Measurements from ENCODE around the gene EIF1AX.
A peak's percentile ranks its signal among the peaks of the same experiment; 100 is the strongest.
"Not testable (repeated sequence)": the region's sequence is repeated elsewhere in the genome, so short reads cannot be mapped to it uniquely, and the experiment has no call there.

The EIF1AX gene

GRCh38 chrX:20139966-20140365 is 1.7 kb downstream of the EIF1AX start:
- peaks cover 11% of the 10 kb centered on the region for H3K36me3 Mint-ChIP-seq
- no peak overlapping the region for H3K27ac Mint-ChIP-seq
- H3K4me3 Mint-ChIP-seq = peak overlapping the region; percentile 92
- no peaks in the 10 kb centered on the region for H3K9me3 Mint-ChIP-seq
- no peaks in the 10 kb centered on the region for H3K27me3 Mint-ChIP-seq
- peaks cover 42% of the 10 kb centered on the region for H3K4me1 Mint-ChIP-seq

GRCh38 chrX:20135944-20136343 is 5.7 kb downstream of the EIF1AX start:
- Mint-ChIP-seq H3K27ac (peak overlapping the region; percentile 88), H3K36me3 (peaks cover 12% of the 10 kb centered on the region), H3K9me3 (no peaks in the 10 kb centered on the region), H3K4me3 (peak overlapping the region; percentile 49), H3K4me1 (peaks cover 28% of the 10 kb centered on the region), H3K27me3 (no peaks in the 10 kb centered on the region)

- no peak overlapping the region for H3K27ac Mint-ChIP-seq
- H3K4me1 Mint-ChIP-seq = peaks cover 15% of the 10 kb centered on the region
- H3K36me3 Mint-ChIP-seq = peaks cover 7% of the 10 kb centered on the region
- H3K4me3 Mint-ChIP-seq = no peak overlapping the region
- H3K27me3 Mint-ChIP-seq = no peaks in the 10 kb centered on the region
- H3K9me3 Mint-ChIP-seq = no peaks in the 10 kb centered on the region
These were observed 9.0 kb downstream of the EIF1AX start for GRCh38 chrX:20132666-20133065.

GRCh38 chrX:20130357-20130756 is 11.3 kb downstream of the EIF1AX start:
- Mint-ChIP-seq H3K4me1 (no peaks in the 10 kb centered on the region), H3K27ac (no peak overlapping the region), H3K36me3 (peaks cover 2% of the 10 kb centered on the region), H3K27me3 (no peaks in the 10 kb centered on the region), H3K9me3 (no peaks in the 10 kb centered on the region), H3K4me3 (no peak overlapping the region)

GRCh38 chrX:20129547-20129946 is 12.1 kb downstream of the EIF1AX start:
- Mint-ChIP-seq H3K4me1 (no peaks in the 10 kb centered on the region), H3K27me3 (no peaks in the 10 kb centered on the region), H3K4me3 (no peak overlapping the region), H3K36me3 (peaks cover 2% of the 10 kb centered on the region), H3K27ac (no peak overlapping the region), H3K9me3 (no peaks in the 10 kb centered on the region)

- H3K9me3 Mint-ChIP-seq = no peaks in the 10 kb centered on the region
- H3K4me1 Mint-ChIP-seq = no peaks in the 10 kb centered on the region
- H3K4me3 Mint-ChIP-seq = no peak overlapping the region
- H3K27me3 Mint-ChIP-seq = no peaks in the 10 kb centered on the region
- H3K36me3 Mint-ChIP-seq = peaks cover 2% of the 10 kb centered on the region
- H3K27ac Mint-ChIP-seq = no peak overlapping the region
These were observed 13.0 kb downstream of the EIF1AX start for GRCh38 chrX:20128670-20129069.

GRCh38 chrX:20127440-20127839 is 14.2 kb downstream of the EIF1AX start:
- not testable (repeated sequence) for H3K9me3 Mint-ChIP-seq, H3K4me3 Mint-ChIP-seq, H3K4me1 Mint-ChIP-seq, H3K27ac Mint-ChIP-seq, H3K36me3 Mint-ChIP-seq, H3K27me3 Mint-ChIP-seq

GRCh38 chrX:20126833-20127232 is 14.8 kb downstream of the EIF1AX start:
- not testable (repeated sequence) for H3K27me3 Mint-ChIP-seq, H3K36me3 Mint-ChIP-seq, H3K27ac Mint-ChIP-seq, H3K4me1 Mint-ChIP-seq, H3K9me3 Mint-ChIP-seq, H3K4me3 Mint-ChIP-seq

GRCh38 chrX:20124964-20125363 is 16.7 kb downstream of the EIF1AX start:
- Mint-ChIP-seq H3K4me1 (no peaks in the 10 kb centered on the region), H3K9me3 (no peaks in the 10 kb centered on the region), H3K27ac (no peak overlapping the region), H3K27me3 (no peaks in the 10 kb centered on the region), H3K4me3 (no peak overlapping the region), H3K36me3 (no peaks in the 10 kb centered on the region)

- H3K27ac Mint-ChIP-seq = no peak overlapping the region
- H3K9me3 Mint-ChIP-seq = no peaks in the 10 kb centered on the region
- no peaks in the 10 kb centered on the region for H3K36me3 Mint-ChIP-seq
- H3K4me1 Mint-ChIP-seq = peaks cover 5% of the 10 kb centered on the region
- H3K4me3 Mint-ChIP-seq = no peak overlapping the region
- H3K27me3 Mint-ChIP-seq = peaks cover 6% of the 10 kb centered on the region
These were observed 23.4 kb downstream of the EIF1AX start for GRCh38 chrX:20118065-20118824.

GRCh38 chrX:20116577-20117240 is 24.9 kb downstream of the EIF1AX start, which contains the start of gene MAP7D2:
Gene MAP7D2, minus strand, starts transcription at chrX:20116907. Its CDS starts 28 bp downstream, at chrX:20116879.
- no peaks in the 10 kb centered on the region for H3K36me3 Mint-ChIP-seq
- no peaks in the 10 kb centered on the region for H3K9me3 Mint-ChIP-seq
- H3K4me3 Mint-ChIP-seq = peak within 1 kb of the TSS; percentile 39
- H3K27ac Mint-ChIP-seq = no peak within 1 kb of the TSS
- peaks cover 6% of the 10 kb centered on the region for H3K27me3 Mint-ChIP-seq
- H3K4me1 Mint-ChIP-seq = peaks cover 5% of the 10 kb centered on the region

- Mint-ChIP-seq H3K27me3 (peaks cover 6% of the 10 kb centered on the region), H3K36me3 (no peaks in the 10 kb centered on the region), H3K4me1 (peaks cover 5% of the 10 kb centered on the region), H3K9me3 (no peaks in the 10 kb centered on the region), H3K27ac (no peak overlapping the region), H3K4me3 (peak overlapping the region; percentile 19)
These were observed 25.5 kb downstream of the EIF1AX start for GRCh38 chrX:20116087-20116576.

- no peaks in the 10 kb centered on the region for H3K9me3 Mint-ChIP-seq
- no peak overlapping the region for H3K27ac Mint-ChIP-seq
- H3K36me3 Mint-ChIP-seq = no peaks in the 10 kb centered on the region
- peaks cover 6% of the 10 kb centered on the region for H3K27me3 Mint-ChIP-seq
- H3K4me3 Mint-ChIP-seq = no peak overlapping the region
- H3K4me1 Mint-ChIP-seq = no peaks in the 10 kb centered on the region
These were observed 29.4 kb downstream of the EIF1AX start for GRCh38 chrX:20112022-20112774.

- H3K36me3 Mint-ChIP-seq = no peaks in the 10 kb centered on the region
- no peak overlapping the region for H3K27ac Mint-ChIP-seq
- H3K27me3 Mint-ChIP-seq = peaks cover 6% of the 10 kb centered on the region
- no peak overlapping the region for H3K4me3 Mint-ChIP-seq
- H3K9me3 Mint-ChIP-seq = no peaks in the 10 kb centered on the region
- H3K4me1 Mint-ChIP-seq = no peaks in the 10 kb centered on the region
These were observed 30.4 kb downstream of the EIF1AX start for GRCh38 chrX:20111271-20111670.

GRCh38 chrX:20101934-20102581 is 39.6 kb downstream of the EIF1AX start:
- no peaks in the 10 kb centered on the region for H3K27me3 Mint-ChIP-seq
- peaks cover 5% of the 10 kb centered on the region for H3K4me1 Mint-ChIP-seq
- H3K9me3 Mint-ChIP-seq = no peaks in the 10 kb centered on the region
- H3K36me3 Mint-ChIP-seq = no peaks in the 10 kb centered on the region
- no peak overlapping the region for H3K4me3 Mint-ChIP-seq
- no peak overlapping the region for H3K27ac Mint-ChIP-seq

Measured in activated naive CD4-positive, alpha-beta T cell treated with anti-CD3 and anti-CD28 coated beads, Interleukin-2, amount 50 U/mL, for 24 hours (primary cell).